Body of pancreas (tissue), 4 donors: ENCODE measurements around the gene ANO3. TPM values are rescaled to one million over a fixed set of nuclear protein-coding genes. Genes with fewer than 3 reads are reported as not detected.

Experiments used
- ATAC-seq: fragments of 150-250 bp; one replicate; pipeline ENCODE4 v1.9.1; 2016
- DNase-seq, 4 donors: peaks; one replicate each; pipeline ENCODE4 v3.0.0-alpha.2; 2019
- H3K27ac ChIP-seq, 4 donors: fragments of 200-600 bp; sonication (generic); 1 replicate in 3 of 4; 2 replicates in 1 of 4; pipeline versions ENCODE4 v1.5.1 to v1.6.1; 2016 to 2019; ENCODE audit warnings: mild to moderate bottlenecking in 1 of 4, mixed read lengths in 1 of 4, moderate library complexity in 1 of 4
- H3K27me3 ChIP-seq, 2 donors: fragments of 200-600 bp; sonication (generic); one replicate each; pipeline ENCODE4 v1.6.0; 2016; ENCODE audit warnings: mild to moderate bottlenecking in 1 of 2
- H3K36me3 ChIP-seq, 2 donors: fragments of 200-600 bp; sonication (generic); replicated peaks in 1 of 2; 2 replicates each; pipeline ENCODE4 v1.5.1; 2016; ENCODE audit warnings: low read depth in 2 of 2; ENCODE audit not compliant: insufficient read depth in 1 of 2
- H3K4me1 ChIP-seq: fragments of 200-600 bp; sonication (generic); one replicate; pipeline ENCODE4 v1.6.0; 2016
- H3K4me3 ChIP-seq, 2 donors: fragments of 200-600 bp; sonication (generic); 1 replicate in 1 of 2; 2 replicates in 1 of 2; pipeline ENCODE4 v1.5.1; 2016 to 2019
- H3K9me3 ChIP-seq, 3 donors: fragments of 200-600 bp; sonication (generic); 1 replicate in 2 of 3; 2 replicates in 1 of 3; pipeline ENCODE4 v1.5.1; 2016
- POLR2A ChIP-seq, 3 donors: fragments of 450-650 bp; IDR thresholded peaks; one replicate each; pipeline ENCODE4 v1.6.1; 2016; ENCODE audit warnings: antibody characterized with exemption in 3 of 3, mild to moderate bottlenecking in 2 of 3
- WGBS, 2 donors: methylation state at CpG; one replicate each; pipeline ENCODE4 v1.1.5; 2017; 5-methylcytosine and 5-hydroxymethylcytosine counted together
- intact Hi-C: fragments of 100-400 bp; cut with DNase I; formaldehyde crosslinking; loops from one replicate; pipeline ENCODE4 v1.15.1; 2023
- total RNA-seq, 2 donors: library from RNA; depleted of rRNA; stranded (reverse); fragments of >200 nt; gene quantifications; one replicate each; pipeline ENCODE4 v1.1.0, GENCODE V29; 2016
- TF ChIP-seq, protein P1 (sequence below), 7 experiments: fragments of 450-650 bp in 4 of 7; fragments of 200-600 bp in 3 of 7; sonication (generic) in 3 of 7; IDR thresholded peaks; one replicate each; pipeline ENCODE4 v1.5.1; 2016 to 2019; ENCODE audit warnings: antibody characterized with exemption in 7 of 7

Gene ANO3
- total RNA-seq, 2 donors from 2014 or later = 0.52 to 5.3 TPM

DNA sequence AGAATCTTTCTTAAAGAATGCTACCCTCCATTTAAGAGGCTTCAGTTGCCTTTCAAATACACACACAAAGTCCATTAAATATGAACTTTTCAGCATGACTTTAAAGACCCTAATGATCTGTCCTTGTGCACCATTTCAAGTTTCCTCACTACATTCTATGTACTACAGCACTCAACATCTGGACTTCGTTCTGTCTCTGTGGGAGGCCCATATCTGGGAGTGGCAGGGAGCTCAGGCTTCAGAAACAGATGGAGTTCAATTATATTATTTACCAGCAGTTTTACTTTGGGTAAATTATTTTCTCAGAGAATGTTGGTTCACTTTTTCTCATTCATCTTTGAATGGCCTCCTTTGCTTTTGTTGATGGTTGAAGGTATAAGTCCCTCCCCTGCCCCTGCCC is 67.4 kb downstream of the ANO3 start:
- intact Hi-C loops = no loop called here
- no peaks in the 10 kb centered on the region for H3K9me3 ChIP-seq
- H3K36me3 ChIP-seq = no peaks in the 10 kb centered on the region
- ATAC-seq (no peak), DNase-seq (no peak)
- H3K4me3 ChIP-seq = no peak overlapping the region
- WGBS, 2 donors = 33 to 48% methylated on average over 1 of the region's 1 CpG
- no peaks in the 10 kb centered on the region for H3K27me3 ChIP-seq
- no peak overlapping the region for H3K27ac ChIP-seq
- no peaks in the 10 kb centered on the region for H3K4me1 ChIP-seq
- TF ChIP-seq, protein P1, sequence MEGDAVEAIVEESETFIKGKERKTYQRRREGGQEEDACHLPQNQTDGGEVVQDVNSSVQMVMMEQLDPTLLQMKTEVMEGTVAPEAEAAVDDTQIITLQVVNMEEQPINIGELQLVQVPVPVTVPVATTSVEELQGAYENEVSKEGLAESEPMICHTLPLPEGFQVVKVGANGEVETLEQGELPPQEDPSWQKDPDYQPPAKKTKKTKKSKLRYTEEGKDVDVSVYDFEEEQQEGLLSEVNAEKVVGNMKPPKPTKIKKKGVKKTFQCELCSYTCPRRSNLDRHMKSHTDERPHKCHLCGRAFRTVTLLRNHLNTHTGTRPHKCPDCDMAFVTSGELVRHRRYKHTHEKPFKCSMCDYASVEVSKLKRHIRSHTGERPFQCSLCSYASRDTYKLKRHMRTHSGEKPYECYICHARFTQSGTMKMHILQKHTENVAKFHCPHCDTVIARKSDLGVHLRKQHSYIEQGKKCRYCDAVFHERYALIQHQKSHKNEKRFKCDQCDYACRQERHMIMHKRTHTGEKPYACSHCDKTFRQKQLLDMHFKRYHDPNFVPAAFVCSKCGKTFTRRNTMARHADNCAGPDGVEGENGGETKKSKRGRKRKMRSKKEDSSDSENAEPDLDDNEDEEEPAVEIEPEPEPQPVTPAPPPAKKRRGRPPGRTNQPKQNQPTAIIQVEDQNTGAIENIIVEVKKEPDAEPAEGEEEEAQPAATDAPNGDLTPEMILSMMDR (IDR thresholded peaks at IDR 0.05) = no peak
- TF ChIP-seq POLR2A (IDR thresholded peaks at IDR 0.05) = no peak

DNA sequence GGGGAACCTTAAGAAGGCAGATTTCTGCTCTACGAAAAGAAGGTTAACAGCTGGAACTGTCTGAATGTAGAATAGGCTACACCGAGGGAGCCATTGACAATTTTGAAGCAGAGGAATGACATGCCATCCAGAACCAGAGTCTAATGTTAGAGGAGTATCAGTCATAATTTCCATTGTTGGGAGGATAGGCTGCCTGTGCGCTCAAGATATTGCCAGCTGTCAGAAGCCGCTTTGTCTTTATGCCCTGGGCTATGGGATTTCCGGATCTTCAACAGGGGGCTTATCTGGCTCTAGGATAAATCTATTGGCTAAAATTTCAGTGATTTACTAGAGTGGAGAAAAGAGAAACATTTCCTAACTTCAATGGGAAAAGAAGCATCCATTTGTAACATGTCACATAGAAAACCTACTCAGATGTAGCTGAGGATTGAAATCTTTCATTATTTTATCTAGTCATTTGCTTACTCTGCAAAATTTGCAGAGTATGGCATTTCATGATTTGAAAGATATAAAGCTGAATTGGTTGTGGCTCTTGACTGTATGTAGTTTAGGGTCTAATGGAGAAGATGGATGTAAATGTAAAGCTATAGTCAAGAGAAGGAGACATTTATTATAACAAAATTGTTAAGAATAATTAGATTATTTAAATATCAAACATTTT is 78.9 kb downstream of the ANO3 start:
- no peak overlapping the region for H3K27ac ChIP-seq
- TF ChIP-seq, protein P1 (IDR thresholded peaks at IDR 0.05) = no peak
- no peak for TF ChIP-seq POLR2A (IDR thresholded peaks at IDR 0.05)
- DNase-seq (no peak), ATAC-seq (no peak)
- H3K36me3 ChIP-seq = no peaks in the 10 kb centered on the region
- WGBS, 2 donors = 64 to 68% methylated on average over 5 of the region's 5 CpGs
- no peak overlapping the region for H3K4me3 ChIP-seq
- intact Hi-C loops = no loop called here
- no peaks in the 10 kb centered on the region for H3K9me3 ChIP-seq
- H3K27me3 ChIP-seq = no peaks in the 10 kb centered on the region
- no peaks in the 10 kb centered on the region for H3K4me1 ChIP-seq

DNA sequence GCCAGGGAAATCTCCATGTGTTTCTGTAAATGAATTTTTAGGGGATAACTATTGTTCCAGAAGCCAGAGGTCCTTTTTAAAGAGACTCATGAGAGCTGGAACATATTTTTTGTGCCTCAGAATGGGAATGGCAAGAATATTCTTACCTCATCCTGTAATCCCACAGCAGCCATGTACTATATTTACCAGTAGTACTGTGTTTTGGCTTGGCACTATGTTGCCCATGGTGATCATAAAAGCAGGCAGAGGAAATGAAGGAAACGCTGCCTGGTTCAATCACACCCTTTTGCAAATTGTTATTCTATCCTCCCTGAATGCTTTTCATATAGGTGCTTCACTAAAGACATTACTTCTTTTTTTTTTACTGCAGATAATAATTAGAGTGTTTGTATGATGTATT is 81.0 kb downstream of the ANO3 start:
- H3K36me3 ChIP-seq = no peaks in the 10 kb centered on the region
- no peaks in the 10 kb centered on the region for H3K4me1 ChIP-seq
- WGBS, 2 donors = 41 to 62% methylated on average over 1 of the region's 1 CpG
- H3K4me3 ChIP-seq = no peak overlapping the region
- H3K27me3 ChIP-seq = no peaks in the 10 kb centered on the region
- H3K27ac ChIP-seq = no peak overlapping the region
- DNase-seq (no peak), ATAC-seq (no peak)
- intact Hi-C loops = no loop called here
- TF ChIP-seq, protein P1 (IDR thresholded peaks at IDR 0.05) = no peak
- TF ChIP-seq POLR2A (IDR thresholded peaks at IDR 0.05) = no peak
- no peaks in the 10 kb centered on the region for H3K9me3 ChIP-seq

DNA sequence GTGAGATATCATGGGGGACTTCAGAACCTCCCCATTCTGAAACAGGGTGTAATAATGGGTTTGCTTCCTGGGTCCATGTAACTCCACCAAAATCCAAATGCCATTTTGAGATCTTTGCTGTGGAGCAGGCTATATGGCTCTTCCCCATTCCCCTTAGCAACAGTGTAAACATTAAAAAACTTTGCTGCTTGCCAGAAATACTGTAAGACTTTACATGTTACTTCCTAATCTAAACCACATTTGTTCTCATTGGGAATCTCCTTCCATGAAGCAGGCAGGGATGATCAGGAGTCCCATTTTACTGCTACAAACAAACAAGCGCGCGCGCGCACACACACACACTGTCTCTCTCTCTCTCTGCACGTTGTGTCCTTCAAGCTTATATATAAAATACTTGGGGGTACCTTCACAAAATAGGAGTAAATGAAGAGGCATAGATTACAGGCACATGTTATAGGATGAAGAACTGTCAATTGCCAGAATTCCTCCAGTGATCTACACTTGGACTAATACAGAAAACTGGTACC is 86.5 kb downstream of the ANO3 start:
- TF ChIP-seq, protein P1 (IDR thresholded peaks at IDR 0.05) = no peak
- TF ChIP-seq POLR2A (IDR thresholded peaks at IDR 0.05) = no peak
- Histone ChIP-seq H3K4me1 (no peaks in the 10 kb centered on the region), H3K4me3 (no peak overlapping the region), H3K27me3 (no peaks in the 10 kb centered on the region), H3K27ac (no peak overlapping the region), H3K36me3 (no peaks in the 10 kb centered on the region), H3K9me3 (no peaks in the 10 kb centered on the region)
- intact Hi-C loops = no loop called here
- ATAC-seq = no peak
- DNase-seq = no peak
- 87 to 90% methylated on average over 6 of the region's 6 CpGs for WGBS, 2 donors

DNA sequence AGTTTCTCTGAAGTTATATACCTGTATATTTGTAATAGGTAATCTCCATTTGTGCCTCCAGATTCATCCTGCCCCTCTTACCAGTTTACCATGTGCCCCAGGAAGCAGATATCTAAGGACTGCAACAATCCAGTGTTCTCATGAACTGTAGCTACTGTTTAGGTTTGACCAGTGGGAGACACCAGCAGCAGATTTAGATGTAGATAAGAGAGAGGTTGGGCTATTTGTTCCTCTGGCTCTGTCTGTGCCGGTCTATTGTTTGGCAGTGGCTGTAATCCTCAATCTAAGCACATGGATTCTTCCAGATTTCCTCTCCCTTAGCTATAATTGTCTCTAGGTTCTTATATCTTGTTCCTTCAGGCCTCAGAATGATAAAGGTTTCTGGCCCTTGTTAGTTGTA is 88.4 kb downstream of the ANO3 start:
- TF ChIP-seq, protein P1 (IDR thresholded peaks at IDR 0.05) = no peak
- no peak for TF ChIP-seq POLR2A (IDR thresholded peaks at IDR 0.05)
- H3K27me3 ChIP-seq = no peaks in the 10 kb centered on the region
- H3K36me3 ChIP-seq = no peaks in the 10 kb centered on the region
- intact Hi-C loops = no loop called here
- H3K4me1 ChIP-seq = no peaks in the 10 kb centered on the region
- H3K27ac ChIP-seq = no peak overlapping the region
- DNase-seq = no peak
- no peak for ATAC-seq
- no peak overlapping the region for H3K4me3 ChIP-seq
- H3K9me3 ChIP-seq = no peaks in the 10 kb centered on the region
- WGBS, 2 donors = 24 to 50% methylated on average over 1 of the region's 1 CpG
